ENCODE measurements around the gene ANKRD1.

Gene ANKRD1

DNA sequence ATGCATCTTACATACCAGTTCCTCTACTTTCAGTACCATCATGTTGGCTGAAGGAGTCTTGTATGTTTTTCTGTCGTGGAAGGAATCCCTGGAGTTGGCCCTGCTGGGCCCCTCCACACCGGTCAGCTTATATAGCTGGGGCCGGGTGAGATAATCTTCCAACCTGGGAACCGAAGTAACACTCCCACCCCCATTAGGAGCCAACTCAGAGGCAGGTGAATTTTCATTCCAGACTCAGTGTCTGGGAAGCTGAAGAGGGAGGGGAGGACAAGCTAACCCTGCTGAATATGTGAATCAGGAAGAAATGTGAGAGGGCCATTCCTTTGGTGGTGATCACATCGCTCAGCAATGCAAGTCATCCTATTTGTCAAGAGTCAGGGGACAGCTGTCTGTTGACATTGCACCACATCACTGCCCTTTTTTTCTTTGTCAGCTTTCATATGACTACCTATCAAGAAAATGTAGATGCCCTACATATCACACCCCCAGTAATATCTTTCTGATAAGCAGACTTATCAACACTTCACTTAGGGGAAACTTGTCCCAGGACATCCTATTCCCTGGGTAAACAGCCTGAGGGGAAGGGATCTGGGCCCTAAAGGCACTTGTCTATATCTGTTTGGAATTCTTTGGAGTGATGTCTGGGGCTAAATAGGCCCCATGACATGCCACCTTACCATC is at the start of gene ANKRD1:
Gene ANKRD1, minus strand, starts transcription at position 102 of the 681 bp plus-strand sequence. Its CDS starts 60 bp downstream, at position 42.
- DNase-seq (ENCODE audit: low spot score): no peak
- no peak for TF ChIP-seq CTCF (IDR thresholded peaks at IDR 0.05; ENCODE audit: extremely low read depth, insufficient read depth, missing control alignments)
- in situ Hi-C loops (cut with MboI; ENCODE audit: low pct_unique_long_range_greater_than_20kb, low sequenced_read_pairs, unreplicated experiment): no loop called here

GRCh38 chr10:90969947-90970673 is 49.2 kb upstream of the ANKRD1 start:
- in situ Hi-C loops (cut with MboI; ENCODE audit: low pct_unique_long_range_greater_than_20kb, low sequenced_read_pairs, unreplicated experiment): no loop called here
- no peak for TF ChIP-seq CTCF (IDR thresholded peaks at IDR 0.05; ENCODE audit: extremely low read depth, insufficient read depth, missing control alignments)
- no peak for DNase-seq (ENCODE audit: low spot score)

- no peak for TF ChIP-seq CTCF (IDR thresholded peaks at IDR 0.05; ENCODE audit: extremely low read depth, insufficient read depth, missing control alignments)
- DNase-seq (ENCODE audit: low spot score): no peak
- in situ Hi-C loops (cut with MboI; ENCODE audit: low pct_unique_long_range_greater_than_20kb, low sequenced_read_pairs, unreplicated experiment): no loop called here
Measured at GRCh38 chr10:90969121-90969534, 48.2 kb upstream of the ANKRD1 start.

GRCh38 chr10:90968328-90969081 is 47.6 kb upstream of the ANKRD1 start:
- DNase-seq (ENCODE audit: low spot score): no peak
- TF ChIP-seq CTCF (IDR thresholded peaks at IDR 0.05; ENCODE audit: extremely low read depth, insufficient read depth, missing control alignments): no peak
- in situ Hi-C loops (cut with MboI; ENCODE audit: low pct_unique_long_range_greater_than_20kb, low sequenced_read_pairs, unreplicated experiment): no loop called here

DNA sequence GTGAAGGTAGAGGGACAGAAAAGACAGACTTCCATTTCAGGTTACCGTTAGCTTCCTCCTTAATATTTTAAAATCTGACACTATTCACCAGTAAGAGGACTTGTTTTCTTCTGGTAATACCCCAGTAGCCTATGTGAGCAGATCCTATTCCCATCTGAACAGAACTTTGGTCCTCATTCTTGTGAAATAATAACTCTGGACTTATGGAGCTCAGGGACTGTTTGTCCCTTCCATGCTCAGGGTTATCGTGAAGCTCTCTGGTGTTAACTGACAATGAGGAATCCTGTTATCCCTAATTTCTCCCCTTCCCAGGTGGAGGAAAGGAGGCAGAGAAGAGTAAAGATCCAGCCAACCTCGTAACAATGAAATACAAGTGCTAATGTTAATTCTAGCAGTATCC is 47.0 kb upstream of the ANKRD1 start:
- in situ Hi-C loops (cut with MboI; ENCODE audit: low pct_unique_long_range_greater_than_20kb, low sequenced_read_pairs, unreplicated experiment): no loop called here
- no peak for TF ChIP-seq CTCF (IDR thresholded peaks at IDR 0.05; ENCODE audit: extremely low read depth, insufficient read depth, missing control alignments)
- no peak for DNase-seq (ENCODE audit: low spot score)

DNA sequence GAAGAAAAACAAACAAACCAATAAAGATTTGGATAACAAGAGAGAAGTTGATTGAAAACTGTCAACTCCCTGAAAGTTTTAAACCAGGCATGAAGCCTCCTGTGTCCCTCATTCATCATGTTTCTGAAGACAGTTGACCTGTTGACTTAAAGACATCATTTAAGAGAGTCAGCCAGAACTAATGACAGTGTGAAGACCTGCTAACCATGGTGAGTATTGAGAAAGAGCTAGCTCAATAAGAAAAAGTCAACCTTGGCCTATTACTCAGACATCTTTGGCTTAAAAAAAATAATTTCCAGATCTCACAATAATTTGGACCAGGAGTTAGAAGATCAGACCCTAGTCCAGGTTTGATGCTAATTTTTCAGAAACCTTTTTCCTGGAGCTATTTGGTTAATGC is 45.3 kb upstream of the ANKRD1 start:
- in situ Hi-C loops (cut with MboI; ENCODE audit: low pct_unique_long_range_greater_than_20kb, low sequenced_read_pairs, unreplicated experiment): no loop called here
- DNase-seq (ENCODE audit: low spot score): no peak
- TF ChIP-seq CTCF (IDR thresholded peaks at IDR 0.05; ENCODE audit: extremely low read depth, insufficient read depth, missing control alignments): no peak
